HG02885 (cell line): ENCODE measurements around the gene NBEAL1.
"Not testable (repeated sequence)": the region's sequence is repeated elsewhere in the genome, so short reads cannot be mapped to it uniquely, and the experiment has no call there.

Experiments used
- ATAC-seq: cut with Tn5 transposase; IDR thresholded peaks from one replicate; pipeline ENCODE4 v1.9.1; 2021; ENCODE audit warnings: mild to moderate bottlenecking; ENCODE audit not compliant: unreplicated experiment, poor library complexity

Gene NBEAL1

GRCh38 chr2:203102357-203102756 lies 87.7 kb downstream of the NBEAL1 start:
- not testable (repeated sequence) for ATAC-seq

- ATAC-seq, result no peak
Observed at GRCh38 chr2:203104273-203104672, 89.6 kb downstream of the NBEAL1 start.

- ATAC-seq, result no peak
Observed at GRCh38 chr2:203105996-203106395, 91.3 kb downstream of the NBEAL1 start.

GRCh38 chr2:203110496-203110895 lies 95.8 kb downstream of the NBEAL1 start:
- not testable (repeated sequence) for ATAC-seq

GRCh38 chr2:203112342-203112741 lies 97.7 kb downstream of the NBEAL1 start:
- ATAC-seq, result no peak

GRCh38 chr2:203115201-203115700 lies 100.6 kb downstream of the NBEAL1 start:
- not testable (repeated sequence) for ATAC-seq

- ATAC-seq, result no peak
Observed at GRCh38 chr2:203122317-203122986, 107.8 kb downstream of the NBEAL1 start.

GRCh38 chr2:203126996-203127395 lies 112.3 kb downstream of the NBEAL1 start:
- ATAC-seq, result no peak

- ATAC-seq, result no peak
Observed at GRCh38 chr2:203135105-203135504, 120.4 kb downstream of the NBEAL1 start.

- ATAC-seq, result no peak
Observed at GRCh38 chr2:203143391-203143790, 128.7 kb downstream of the NBEAL1 start.

GRCh38 chr2:203149194-203149593 lies 134.5 kb downstream of the NBEAL1 start:
- ATAC-seq, result no peak

GRCh38 chr2:203155406-203155805 lies 140.7 kb downstream of the NBEAL1 start:
- no peak for ATAC-seq

- ATAC-seq, result not testable (repeated sequence)
Observed at GRCh38 chr2:203162722-203163121, 148.0 kb downstream of the NBEAL1 start.

GRCh38 chr2:203164311-203164935 lies 149.7 kb downstream of the NBEAL1 start:
- no peak for ATAC-seq

- no peak for ATAC-seq
Observed at GRCh38 chr2:203167751-203168150, 153.1 kb downstream of the NBEAL1 start.

GRCh38 chr2:203170502-203170901 lies 155.8 kb downstream of the NBEAL1 start:
- no peak for ATAC-seq

GRCh38 chr2:203175371-203175770 lies 160.7 kb downstream of the NBEAL1 start:
- no peak for ATAC-seq

- ATAC-seq, result no peak
Observed at GRCh38 chr2:203177361-203177760, 162.7 kb downstream of the NBEAL1 start.

- ATAC-seq, result no peak
Observed at GRCh38 chr2:203185864-203186263, 171.2 kb downstream of the NBEAL1 start.

- not testable (repeated sequence) for ATAC-seq
Observed at GRCh38 chr2:203190547-203190946, 175.9 kb downstream of the NBEAL1 start.

GRCh38 chr2:203191026-203191425 lies 176.4 kb downstream of the NBEAL1 start:
- ATAC-seq, result not testable (repeated sequence)

GRCh38 chr2:203191961-203192360 lies 177.3 kb downstream of the NBEAL1 start:
- no peak for ATAC-seq
